Epithelial cell of esophagus (primary cell): ENCODE measurements around the gene SERPING1.

Experiments used
- DNase-seq: peaks from one replicate; pipeline ENCODE4 v3.0.0; 2010; ENCODE audit warnings: low read depth
- H3K4me3 ChIP-seq: 2 replicates; pipeline ENCODE4 v1.5.1; 2011; ENCODE audit warnings: mild to moderate bottlenecking, low read length, control low read depth
- TF ChIP-seq, protein P1 (sequence below): IDR thresholded peaks from 2 replicates; pipeline ENCODE4 v1.5.1; 2011; ENCODE audit warnings: low read depth, mild to moderate bottlenecking, low read length, control low read depth, inconsistent platforms; ENCODE audit not compliant: insufficient read depth; ENCODE audit errors: missing control alignments

SERPING1 gene

DNA sequence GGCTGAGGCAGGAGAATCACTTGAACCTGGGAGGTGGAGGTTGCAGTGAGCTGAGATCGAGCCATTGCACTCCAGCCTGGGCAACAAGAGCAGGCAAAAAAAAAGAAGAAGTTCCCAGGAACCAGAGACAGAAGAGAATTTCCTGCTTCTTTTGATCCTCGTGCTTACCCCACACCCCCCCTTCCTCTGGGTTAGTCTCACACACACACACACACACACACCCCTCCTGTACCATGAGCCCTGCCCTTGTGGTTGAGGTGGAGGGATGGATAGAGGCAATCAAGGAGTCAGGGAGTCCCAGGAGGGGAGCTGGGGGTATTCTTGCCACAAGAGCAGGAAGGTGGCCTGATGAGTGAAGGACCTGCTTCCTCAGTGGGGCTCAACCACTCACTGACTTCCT lies 25.9 kb upstream of the SERPING1 start:
- no peak overlapping the region for H3K4me3 ChIP-seq
- TF ChIP-seq, protein P1, sequence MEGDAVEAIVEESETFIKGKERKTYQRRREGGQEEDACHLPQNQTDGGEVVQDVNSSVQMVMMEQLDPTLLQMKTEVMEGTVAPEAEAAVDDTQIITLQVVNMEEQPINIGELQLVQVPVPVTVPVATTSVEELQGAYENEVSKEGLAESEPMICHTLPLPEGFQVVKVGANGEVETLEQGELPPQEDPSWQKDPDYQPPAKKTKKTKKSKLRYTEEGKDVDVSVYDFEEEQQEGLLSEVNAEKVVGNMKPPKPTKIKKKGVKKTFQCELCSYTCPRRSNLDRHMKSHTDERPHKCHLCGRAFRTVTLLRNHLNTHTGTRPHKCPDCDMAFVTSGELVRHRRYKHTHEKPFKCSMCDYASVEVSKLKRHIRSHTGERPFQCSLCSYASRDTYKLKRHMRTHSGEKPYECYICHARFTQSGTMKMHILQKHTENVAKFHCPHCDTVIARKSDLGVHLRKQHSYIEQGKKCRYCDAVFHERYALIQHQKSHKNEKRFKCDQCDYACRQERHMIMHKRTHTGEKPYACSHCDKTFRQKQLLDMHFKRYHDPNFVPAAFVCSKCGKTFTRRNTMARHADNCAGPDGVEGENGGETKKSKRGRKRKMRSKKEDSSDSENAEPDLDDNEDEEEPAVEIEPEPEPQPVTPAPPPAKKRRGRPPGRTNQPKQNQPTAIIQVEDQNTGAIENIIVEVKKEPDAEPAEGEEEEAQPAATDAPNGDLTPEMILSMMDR = no peak
- no peak for DNase-seq

DNA sequence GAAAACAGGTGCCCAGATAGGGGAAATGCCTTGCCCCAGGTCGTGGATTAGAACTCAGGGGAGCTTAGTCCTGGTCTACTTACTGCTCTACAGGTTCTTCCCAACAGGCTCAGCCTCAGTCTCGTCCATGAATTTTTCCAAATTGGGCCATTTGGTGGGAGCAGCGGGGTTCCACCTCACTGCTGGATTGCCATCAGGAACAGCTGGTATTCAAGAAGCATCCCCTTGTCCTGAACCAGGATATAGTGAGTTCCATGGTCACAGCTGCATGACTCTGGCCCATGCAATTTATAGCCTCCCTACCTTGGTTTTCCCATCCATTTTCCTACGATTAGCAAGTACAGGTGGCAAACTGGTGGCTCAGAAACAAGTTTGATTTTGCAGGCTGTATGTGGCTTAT lies 23.4 kb upstream of the SERPING1 start:
- DNase-seq = no peak
- no peak overlapping the region for H3K4me3 ChIP-seq
- TF ChIP-seq, protein P1 = no peak

DNA sequence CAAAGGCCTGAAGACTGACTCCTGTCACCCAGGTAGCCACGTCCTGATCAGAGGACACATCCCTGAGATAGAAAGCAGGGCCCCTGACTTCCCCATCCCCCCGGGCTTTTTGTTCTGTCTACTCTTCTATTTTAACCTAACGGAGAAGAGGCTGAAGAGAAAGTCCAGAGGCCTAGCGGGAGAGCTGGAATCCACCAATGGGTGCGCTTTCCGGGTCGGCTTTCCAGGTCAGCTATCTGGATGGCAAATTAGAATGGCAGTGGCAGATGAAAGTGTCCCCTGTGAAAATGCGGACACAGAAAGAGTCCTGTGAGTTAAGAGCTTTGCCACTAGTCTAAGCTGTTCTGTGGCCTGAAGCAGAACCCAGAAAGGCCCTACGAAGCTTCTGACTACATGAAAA lies 13.1 kb upstream of the SERPING1 start:
- TF ChIP-seq, protein P1 = no peak
- no peak for DNase-seq
- H3K4me3 ChIP-seq = no peak overlapping the region

DNA sequence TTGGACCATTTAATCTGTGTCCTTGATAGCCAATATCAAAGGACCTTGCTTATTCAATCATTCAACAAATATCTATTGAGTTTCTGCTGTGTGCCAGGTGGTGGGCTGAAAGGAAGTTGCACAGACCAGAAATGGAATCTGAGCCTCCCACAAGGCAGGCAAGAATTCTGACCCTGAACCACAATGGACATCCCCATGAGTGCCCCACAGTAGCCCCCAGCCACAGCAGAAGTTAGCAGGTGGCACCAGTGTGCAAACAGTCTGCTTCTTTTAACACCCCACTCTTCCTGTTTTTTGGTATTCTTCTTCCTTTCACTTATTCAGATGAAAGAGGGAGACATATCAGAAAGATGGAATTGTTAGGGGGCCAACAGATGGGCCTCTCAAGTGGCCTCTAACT lies 12.2 kb upstream of the SERPING1 start:
- no peak for DNase-seq
- H3K4me3 ChIP-seq = no peak overlapping the region
- TF ChIP-seq, protein P1 = no peak

DNA sequence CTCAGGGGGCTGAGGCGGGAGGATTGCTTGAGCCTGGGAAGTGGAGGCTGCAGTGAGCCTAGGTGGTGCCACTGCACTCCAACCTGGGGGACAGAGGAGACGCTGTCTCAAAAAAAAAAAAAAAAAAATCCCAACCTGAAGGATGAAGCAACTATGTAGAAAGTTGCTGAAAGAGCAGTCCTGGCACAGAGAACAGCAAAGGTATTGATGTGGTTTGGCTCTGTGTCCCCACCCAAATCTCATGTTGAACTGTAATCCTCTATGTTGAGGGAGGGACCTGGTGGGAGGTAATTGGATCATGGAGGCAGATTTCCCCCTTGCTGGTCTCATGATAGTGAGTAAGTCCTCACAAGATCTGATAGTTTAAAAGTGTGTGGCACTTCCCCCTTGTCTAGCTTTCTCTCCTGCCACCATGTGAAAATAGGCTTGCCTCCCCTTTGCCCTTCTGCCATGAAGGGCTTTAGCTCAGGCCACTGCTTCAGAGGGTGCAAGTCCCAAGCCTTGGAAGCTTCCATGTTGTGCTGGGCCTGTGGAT lies 10.7 kb upstream of the SERPING1 start:
- no peak for DNase-seq
- no peak overlapping the region for H3K4me3 ChIP-seq
- TF ChIP-seq, protein P1 = no peak

DNA sequence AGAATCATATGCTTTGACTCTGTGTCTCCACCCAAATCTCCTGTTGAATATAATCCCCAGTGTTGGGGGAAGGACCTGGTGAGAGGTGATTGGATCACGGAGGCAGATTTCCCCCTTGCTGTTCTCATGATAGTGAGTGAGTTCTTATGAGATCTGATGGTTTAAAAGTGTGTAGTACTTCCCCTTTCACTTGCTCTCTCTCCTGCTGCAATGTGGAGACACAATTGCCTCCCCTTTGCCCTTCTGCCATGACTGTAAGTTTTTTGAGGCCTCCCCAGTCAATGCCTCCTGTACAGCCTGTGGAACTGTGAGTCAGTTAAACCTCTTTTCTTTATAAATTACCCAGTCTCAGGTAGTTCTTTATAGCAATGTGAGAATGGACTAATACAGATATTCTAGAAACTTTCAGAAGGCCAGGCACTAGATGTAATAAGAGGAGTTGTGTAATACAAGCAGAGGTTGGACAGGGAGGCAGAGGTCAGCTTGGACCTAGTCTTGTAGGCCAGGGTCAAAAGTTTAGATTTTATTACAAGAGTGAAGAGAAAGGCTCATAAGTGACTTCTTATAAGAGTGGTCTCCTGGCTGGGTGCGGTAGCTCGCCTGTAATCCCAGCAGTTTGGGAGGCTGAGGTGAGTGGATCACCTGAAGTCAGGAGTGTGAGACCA lies 9.3 kb upstream of the SERPING1 start:
- TF ChIP-seq, protein P1 = no peak
- DNase-seq = no peak
- H3K4me3 ChIP-seq = no peak overlapping the region
